Measurements from ENCODE around the gene VASN. TPM values are rescaled to one million over a fixed set of nuclear protein-coding genes. Genes with fewer than 3 reads are reported as not detected.

VASN gene
- total RNA-seq, 2 donors from 2014 or later = 10.4 to 12.1 TPM

DNA sequence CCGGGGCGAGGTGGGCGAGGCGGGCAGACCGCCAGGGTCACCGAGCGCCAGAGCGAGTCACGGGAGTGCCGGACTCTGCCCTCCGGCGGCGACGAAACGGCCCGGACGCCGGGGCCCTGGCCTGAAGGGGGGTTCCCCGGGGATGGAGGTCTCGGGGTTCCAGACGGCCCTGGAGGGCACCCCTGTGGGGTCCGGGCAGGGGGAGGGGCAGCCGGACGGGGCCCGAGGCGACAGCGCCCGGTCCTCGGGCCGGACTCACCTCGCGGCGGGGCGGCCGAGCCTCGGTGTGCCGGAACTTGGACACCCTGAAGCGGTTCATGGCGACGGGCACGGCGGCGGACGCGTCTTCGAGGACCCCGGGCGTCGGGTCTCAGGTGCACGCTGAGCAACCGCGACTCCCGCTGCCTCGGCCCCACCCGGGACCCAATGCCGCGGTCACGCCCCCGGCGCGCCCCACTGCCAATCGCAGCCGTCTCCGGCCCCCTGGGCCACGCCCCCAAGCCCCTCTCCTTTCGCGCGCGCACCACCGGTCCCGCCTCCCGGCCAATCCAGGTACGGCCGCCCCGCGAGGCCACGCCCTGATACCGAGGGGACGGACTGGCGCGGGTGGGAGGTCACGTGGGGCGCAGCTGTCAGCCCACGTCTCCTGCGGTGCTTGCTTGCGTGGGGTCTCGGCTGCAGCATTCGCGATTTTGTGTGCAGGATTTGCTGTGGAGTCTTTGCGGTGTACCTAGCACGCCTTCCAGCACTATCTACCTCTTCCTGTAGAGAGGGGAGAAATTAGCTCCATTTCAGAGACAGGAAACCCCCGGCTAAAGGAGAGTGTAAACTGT lies 44.8 kb downstream of the VASN start, which contains the start of gene CORO7:
CORO7 (minus strand) TSS at position 397 of the 833 bp plus-strand sequence; CDS start at position 319, 78 bp downstream.
- no peaks in the 10 kb centered on the region for H3K4me1 ChIP-seq (ENCODE audit: control insufficient read depth, insufficient read depth, low read length)
- 1% methylated on average over 34 to 92 of the region's 92 CpGs for WGBS, 2 experiments (ENCODE audit: insufficient coverage in 1 of 2, insufficient read length in 1 of 2)
- no peaks in the 10 kb centered on the region for H3K9me3 Mint-ChIP-seq
- H3K27me3 Mint-ChIP-seq (ENCODE audit: insufficient read depth) = peaks cover 10% of the 10 kb centered on the region
- peak; percentile 96 for DNase-seq
- TF ChIP-seq, protein P1, sequence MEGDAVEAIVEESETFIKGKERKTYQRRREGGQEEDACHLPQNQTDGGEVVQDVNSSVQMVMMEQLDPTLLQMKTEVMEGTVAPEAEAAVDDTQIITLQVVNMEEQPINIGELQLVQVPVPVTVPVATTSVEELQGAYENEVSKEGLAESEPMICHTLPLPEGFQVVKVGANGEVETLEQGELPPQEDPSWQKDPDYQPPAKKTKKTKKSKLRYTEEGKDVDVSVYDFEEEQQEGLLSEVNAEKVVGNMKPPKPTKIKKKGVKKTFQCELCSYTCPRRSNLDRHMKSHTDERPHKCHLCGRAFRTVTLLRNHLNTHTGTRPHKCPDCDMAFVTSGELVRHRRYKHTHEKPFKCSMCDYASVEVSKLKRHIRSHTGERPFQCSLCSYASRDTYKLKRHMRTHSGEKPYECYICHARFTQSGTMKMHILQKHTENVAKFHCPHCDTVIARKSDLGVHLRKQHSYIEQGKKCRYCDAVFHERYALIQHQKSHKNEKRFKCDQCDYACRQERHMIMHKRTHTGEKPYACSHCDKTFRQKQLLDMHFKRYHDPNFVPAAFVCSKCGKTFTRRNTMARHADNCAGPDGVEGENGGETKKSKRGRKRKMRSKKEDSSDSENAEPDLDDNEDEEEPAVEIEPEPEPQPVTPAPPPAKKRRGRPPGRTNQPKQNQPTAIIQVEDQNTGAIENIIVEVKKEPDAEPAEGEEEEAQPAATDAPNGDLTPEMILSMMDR (conservative IDR thresholded peaks at IDR 0.05) = peak; percentile 21
- no peak within 1 kb of the TSS for H3K27ac ChIP-seq (ENCODE audit: low read depth, low read length)
- H3K36me3 ChIP-seq (ENCODE audit: control insufficient read depth, insufficient read depth, low read length) = peaks cover 6% of the 10 kb centered on the region
- peak within 1 kb of the TSS; percentile 68 for H3K4me3 Mint-ChIP-seq
- no peaks in the 10 kb centered on the region for H3K9me3 ChIP-seq (ENCODE audit: control insufficient read depth, low read length)
- H3K27ac Mint-ChIP-seq = no peak within 1 kb of the TSS
- H3K27me3 ChIP-seq (ENCODE audit: control insufficient read depth, insufficient read depth, low read length, poor library complexity, severe bottlenecking) = no peaks in the 10 kb centered on the region
- H3K9ac ChIP-seq (ENCODE audit: extremely low read depth, low read length, poor library complexity, severe bottlenecking) = peak within 1 kb of the TSS; percentile 57
- H3K4me3 ChIP-seq (ENCODE audit: low read length) = peak within 1 kb of the TSS; percentile 85
- H3K4me1 Mint-ChIP-seq = no peaks in the 10 kb centered on the region
- peaks cover 2% of the 10 kb centered on the region for H3K36me3 Mint-ChIP-seq (ENCODE audit: low read depth)

- Mint-ChIP-seq H3K4me1 (no peaks in the 10 kb centered on the region), H3K27ac (no peak overlapping the region), H3K4me3 (no peak overlapping the region), H3K27me3 (ENCODE audit: insufficient read depth) (peaks cover 10% of the 10 kb centered on the region), H3K9me3 (no peaks in the 10 kb centered on the region), H3K36me3 (ENCODE audit: low read depth) (no peaks in the 10 kb centered on the region)
- no peak for DNase-seq
- no peaks in the 10 kb centered on the region for H3K9me3 ChIP-seq (ENCODE audit: control insufficient read depth, low read length)
- no peaks in the 10 kb centered on the region for H3K4me1 ChIP-seq (ENCODE audit: control insufficient read depth, insufficient read depth, low read length)
- no peak overlapping the region for H3K9ac ChIP-seq (ENCODE audit: extremely low read depth, low read length, poor library complexity, severe bottlenecking)
- H3K36me3 ChIP-seq (ENCODE audit: control insufficient read depth, insufficient read depth, low read length) = no peaks in the 10 kb centered on the region
- H3K27me3 ChIP-seq (ENCODE audit: control insufficient read depth, insufficient read depth, low read length, poor library complexity, severe bottlenecking) = no peaks in the 10 kb centered on the region
- H3K4me3 ChIP-seq (ENCODE audit: low read length) = no peak overlapping the region
- H3K27ac ChIP-seq (ENCODE audit: low read depth, low read length) = no peak overlapping the region
- 81 to 86% methylated on average over 7 of the region's 7 CpGs for WGBS, 2 experiments (ENCODE audit: insufficient coverage in 1 of 2, insufficient read length in 1 of 2)
- TF ChIP-seq, protein P1 (conservative IDR thresholded peaks at IDR 0.05) = no peak
Observed at GRCh38 chr16:4419402-4419959, 47.8 kb downstream of the VASN start.

DNA sequence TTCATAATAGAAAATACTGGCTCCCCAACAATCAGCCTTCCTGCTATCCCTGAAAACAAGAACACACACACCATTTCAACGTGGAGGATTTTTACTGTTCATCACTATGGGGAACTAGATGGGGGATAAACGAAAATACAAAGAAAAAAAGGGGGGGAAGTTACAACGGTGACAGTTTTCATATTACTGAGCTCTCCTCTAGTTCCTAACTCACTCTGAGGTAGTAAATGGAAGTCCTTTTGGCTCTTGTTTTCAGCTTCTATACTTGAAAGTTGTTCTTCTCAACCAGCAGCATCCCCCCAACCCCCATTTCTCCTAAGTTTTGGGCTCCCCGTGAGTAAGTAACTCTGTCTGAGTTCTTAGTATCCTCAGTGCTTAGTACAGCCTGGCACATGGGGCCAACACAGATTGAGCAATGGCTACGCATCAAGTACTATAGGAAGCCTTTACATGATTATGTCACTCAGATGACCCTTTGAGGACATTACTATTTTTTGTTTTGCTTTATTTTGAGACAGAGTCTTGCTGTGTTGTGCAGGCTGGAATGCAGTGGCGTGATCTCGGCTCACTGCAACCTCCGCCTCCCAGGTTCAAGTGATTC lies 49.0 kb downstream of the VASN start:
- Histone ChIP-seq H3K36me3 (ENCODE audit: control insufficient read depth, insufficient read depth, low read length) (no peaks in the 10 kb centered on the region), H3K9ac (ENCODE audit: extremely low read depth, low read length, poor library complexity, severe bottlenecking) (no peak overlapping the region), H3K27me3 (ENCODE audit: control insufficient read depth, insufficient read depth, low read length, poor library complexity, severe bottlenecking) (no peaks in the 10 kb centered on the region), H3K4me1 (ENCODE audit: control insufficient read depth, insufficient read depth, low read length) (no peaks in the 10 kb centered on the region), H3K4me3 (ENCODE audit: low read length) (no peak overlapping the region), H3K27ac (ENCODE audit: low read depth, low read length) (no peak overlapping the region), H3K9me3 (ENCODE audit: control insufficient read depth, low read length) (no peaks in the 10 kb centered on the region)
- peaks cover 10% of the 10 kb centered on the region for H3K27me3 Mint-ChIP-seq (ENCODE audit: insufficient read depth)
- TF ChIP-seq, protein P1 (conservative IDR thresholded peaks at IDR 0.05) = no peak
- no peaks in the 10 kb centered on the region for H3K36me3 Mint-ChIP-seq (ENCODE audit: low read depth)
- no peak for DNase-seq
- 91 to 92% methylated on average over 6 to 7 of the region's 8 CpGs for WGBS, 2 experiments (ENCODE audit: insufficient coverage in 1 of 2, insufficient read length in 1 of 2)
- H3K4me1 Mint-ChIP-seq = no peaks in the 10 kb centered on the region
- H3K4me3 Mint-ChIP-seq = no peak overlapping the region
- H3K9me3 Mint-ChIP-seq = no peaks in the 10 kb centered on the region
- no peak overlapping the region for H3K27ac Mint-ChIP-seq
